SK-N-DZ (cell line): ENCODE results near the gene SPA17. TPM values are rescaled to one million over a fixed set of nuclear protein-coding genes. Genes with fewer than 3 reads are reported as not detected.
A peak's percentile ranks its signal among the peaks of the same experiment; 100 is the strongest.

Source experiments
- DNase-seq: peaks from one replicate; pipeline ENCODE4 v3.0.0-alpha.2; 2015; ENCODE audit warnings: low spot score
- polyA plus RNA-seq, 2 experiments: library from polyadenylated mRNA; depleted of rRNA; stranded (reverse); fragments of >200 nt; gene quantifications; 2 replicates each; pipeline ENCODE4 v1.2.3, GENCODE V29; 2014

Gene SPA17
- 13.8 and 15.5 TPM in 2 replicates for polyA plus RNA-seq (2014; cell fraction: cytosol; rRNA removed)
- polyA plus RNA-seq (2014; cell fraction: nucleus; rRNA removed): 8.9 and 13.1 TPM in 2 replicates

GRCh38 chr11:124673333-124674167 lies at the start of gene SPA17, which contains the start of gene SIAE:
Gene SPA17 (plus strand): TSS chr11:124673904. CDS start chr11:124675265, 1,361 bp downstream.
Gene SIAE (minus strand): TSS chr11:124673739. CDS start chr11:124673708, 31 bp downstream.
- DNase-seq: peak; percentile 86

GRCh38 chr11:124625504-124626168 lies 48.1 kb upstream of the SPA17 start:
- DNase-seq: no peak

- no peak for DNase-seq
These were observed 46.2 kb upstream of the SPA17 start for GRCh38 chr11:124627546-124627945.

GRCh38 chr11:124629961-124630360 lies 43.7 kb upstream of the SPA17 start:
- no peak for DNase-seq

- no peak for DNase-seq
These were observed 40.3 kb upstream of the SPA17 start for GRCh38 chr11:124633355-124633754.

- no peak for DNase-seq
These were observed 37.8 kb upstream of the SPA17 start for GRCh38 chr11:124635932-124636331.

GRCh38 chr11:124638500-124638899 lies 35.2 kb upstream of the SPA17 start:
- no peak for DNase-seq

- DNase-seq: no peak
These were observed 34.5 kb upstream of the SPA17 start for GRCh38 chr11:124639186-124639585.

- DNase-seq: no peak
These were observed 33.0 kb upstream of the SPA17 start for GRCh38 chr11:124640666-124641065.

- no peak for DNase-seq
These were observed 31.1 kb upstream of the SPA17 start for GRCh38 chr11:124642628-124643027.

GRCh38 chr11:124643042-124643604 lies 30.6 kb upstream of the SPA17 start:
- no peak for DNase-seq

- DNase-seq: no peak
These were observed 29.9 kb upstream of the SPA17 start for GRCh38 chr11:124643605-124644425.

- peak; percentile 65 for DNase-seq
These were observed 29.1 kb upstream of the SPA17 start for GRCh38 chr11:124644426-124645280.

- DNase-seq: no peak
These were observed 27.6 kb upstream of the SPA17 start for GRCh38 chr11:124646148-124646547.

GRCh38 chr11:124648610-124649009 lies 25.1 kb upstream of the SPA17 start:
- DNase-seq: no peak

- DNase-seq: peak; percentile 4
These were observed 16.7 kb upstream of the SPA17 start for GRCh38 chr11:124656774-124657630.

GRCh38 chr11:124657904-124658303 lies 15.8 kb upstream of the SPA17 start:
- no peak for DNase-seq

- no peak for DNase-seq
These were observed 15.2 kb upstream of the SPA17 start for GRCh38 chr11:124658501-124658900.

- DNase-seq: no peak
These were observed 14.7 kb upstream of the SPA17 start for GRCh38 chr11:124658986-124659385.
